Neuronal stem cell (in vitro differentiated cells): ENCODE results near the gene OLFM3.

Experiments
- DNase-seq: peaks from one replicate; pipeline ENCODE4 v3.0.0-alpha.2; 2013; ENCODE audit warnings: low spot score
- H2AFZ ChIP-seq: one replicate; pipeline ENCODE4 v1.6.1; 2013; ENCODE audit warnings: mild to moderate bottlenecking, low read length, inconsistent platforms
- H2AK5ac ChIP-seq: 2 replicates; pipeline ENCODE4 v1.6.1; 2013; ENCODE audit warnings: low read depth, mild to moderate bottlenecking, inconsistent platforms, low read length, moderate library complexity, mixed read lengths
- H2BK120ac ChIP-seq: 2 replicates; pipeline ENCODE4 v1.6.1; 2013; ENCODE audit warnings: low read depth, mild to moderate bottlenecking, inconsistent platforms, low read length, moderate library complexity, mixed read lengths
- H2BK12ac ChIP-seq: one replicate; pipeline ENCODE4 v1.6.1; 2013; ENCODE audit warnings: low read length, inconsistent platforms
- H2BK15ac ChIP-seq: 2 replicates; pipeline ENCODE4 v1.6.1; 2013; ENCODE audit warnings: mild to moderate bottlenecking, low read length, inconsistent platforms, mixed read lengths
- H2BK5ac ChIP-seq: one replicate; pipeline ENCODE4 v1.6.1; 2013; ENCODE audit warnings: inconsistent platforms, mild to moderate bottlenecking, low read length, moderate library complexity
- H3K14ac ChIP-seq: one replicate; pipeline ENCODE4 v1.6.1; 2013; ENCODE audit warnings: low read length, inconsistent platforms
- H3K18ac ChIP-seq: 2 replicates; pipeline ENCODE4 v1.6.1; 2013; ENCODE audit warnings: low read length, inconsistent platforms
- H3K23ac ChIP-seq: 2 replicates; pipeline ENCODE4 v1.6.1; 2013; ENCODE audit warnings: low read depth, mild to moderate bottlenecking, mixed read lengths, low read length, inconsistent platforms; ENCODE audit not compliant: poor library complexity
- H3K27ac ChIP-seq: replicated peaks from 3 replicates; pipeline ENCODE4 v1.5.1; 2013; ENCODE audit warnings: low read length, inconsistent platforms
- H3K27me3 ChIP-seq, 3 experiments: 2 replicates each; pipeline ENCODE4 v1.6.1; 2013; ENCODE audit warnings: low read length in 3 of 3, mild to moderate bottlenecking in 2 of 3, inconsistent platforms in 1 of 3, low read depth in 1 of 3, mixed read lengths in 1 of 3, moderate library complexity in 1 of 3; ENCODE audit not compliant: control insufficient read depth in 3 of 3, insufficient read depth in 3 of 3
- H3K36me3 ChIP-seq, 2 donors: replicated peaks in 1 of 2; 2 replicates each; pipeline ENCODE4 v1.6.1; 2013; ENCODE audit warnings: low read length in 2 of 2; ENCODE audit not compliant: control insufficient read depth in 2 of 2, insufficient read depth in 2 of 2
- H3K4ac ChIP-seq: 2 replicates; pipeline ENCODE4 v1.6.1; 2013; ENCODE audit warnings: inconsistent platforms, mild to moderate bottlenecking, low read length, moderate library complexity
- H3K4me1 ChIP-seq, 2 donors: 1 replicate in 1 of 2; 2 replicates in 1 of 2; pipeline ENCODE4 v1.6.1; 2013; ENCODE audit warnings: low read length in 2 of 2, low read depth in 1 of 2; ENCODE audit not compliant: control insufficient read depth in 2 of 2, insufficient read depth in 1 of 2
- H3K4me2 ChIP-seq: one replicate; pipeline ENCODE4 v1.6.1; 2013; ENCODE audit warnings: mild to moderate bottlenecking, low read length, inconsistent platforms; ENCODE audit not compliant: insufficient read depth, poor library complexity, severe bottlenecking
- H3K4me3 ChIP-seq, 2 donors: 2 replicates each; pipeline ENCODE4 v1.5.1; 2013; ENCODE audit warnings: low read length in 2 of 2, mild to moderate bottlenecking in 2 of 2, inconsistent platforms in 1 of 2, moderate library complexity in 1 of 2
- H3K79me1 ChIP-seq: one replicate; pipeline ENCODE4 v1.6.1; 2013; ENCODE audit warnings: low read depth, mild to moderate bottlenecking, inconsistent platforms, low read length, moderate library complexity
- H3K9ac ChIP-seq: one replicate; pipeline ENCODE4 v1.6.1; 2013; ENCODE audit warnings: mild to moderate bottlenecking, low read depth, low read length, inconsistent platforms; ENCODE audit not compliant: poor library complexity
- H3K9me3 ChIP-seq, 2 donors: replicated peaks in 1 of 2; 2 replicates each; pipeline versions ENCODE3 to v1.6.1; 2013; ENCODE audit warnings: low read length in 2 of 2, mild to moderate bottlenecking in 2 of 2, inconsistent platforms in 1 of 2, low read depth in 1 of 2, mixed read lengths in 1 of 2, moderate library complexity in 1 of 2; ENCODE audit not compliant: control insufficient read depth in 2 of 2, insufficient read depth in 1 of 2
- H4K8ac ChIP-seq: one replicate; pipeline ENCODE4 v1.6.1; 2013; ENCODE audit warnings: low read depth, mild to moderate bottlenecking, inconsistent platforms, low read length, moderate library complexity
- H4K91ac ChIP-seq: one replicate; pipeline ENCODE4 v1.6.1; 2013; ENCODE audit warnings: low read length, low read depth, mild to moderate bottlenecking, inconsistent platforms; ENCODE audit not compliant: poor library complexity
- WGBS, 2 donors: extraction: QIAGEN DNeasy Blood & Tissue Kit; methylation state at CpG; one replicate each; pipeline ENCODE4 v1.1.7; 2013; ENCODE audit warnings: missing lambda C conversion rate in 2 of 2, mixed read lengths in 1 of 2; ENCODE audit not compliant: insufficient read length in 2 of 2, insufficient replicate concordance in 1 of 2; ENCODE audit errors: extremely low coverage in 2 of 2; 5-methylcytosine and 5-hydroxymethylcytosine counted together

The OLFM3 gene

GRCh38 chr1:101942516-101943193 is 54.1 kb downstream of the OLFM3 start:
- Histone ChIP-seq H3K27me3 (no peaks in the 10 kb centered on the region), H3K23ac (no peak overlapping the region), H4K8ac (no peak overlapping the region), H3K4me2 (no peak overlapping the region), H4K91ac (no peak overlapping the region), H2BK15ac (no peak overlapping the region), H3K27ac (no peak overlapping the region), H3K9ac (no peak overlapping the region), H3K4me3 (no peak overlapping the region), H2BK120ac (no peak overlapping the region), H2AFZ (no peak overlapping the region), H3K18ac (no peak overlapping the region), H3K4ac (no peak overlapping the region), H3K9me3 (no peaks in the 10 kb centered on the region), H2BK5ac (no peak overlapping the region), H2BK12ac (no peak overlapping the region), H3K4me1 (no peaks in the 10 kb centered on the region), H3K36me3 (no peaks in the 10 kb centered on the region), H3K14ac (no peak overlapping the region), H3K79me1 (no peaks in the 10 kb centered on the region), H2AK5ac (no peak overlapping the region)
- WGBS, 2 donors = no CpG with 5 or more reads among the region's 3 CpGs
- DNase-seq = no peak

- Histone ChIP-seq H3K4me2 (no peak overlapping the region), H3K18ac (no peak overlapping the region), H2AK5ac (no peak overlapping the region), H3K27me3 (no peaks in the 10 kb centered on the region), H4K91ac (no peak overlapping the region), H3K4me1 (no peaks in the 10 kb centered on the region), H3K23ac (no peak overlapping the region), H2BK5ac (no peak overlapping the region), H3K14ac (no peak overlapping the region), H3K9ac (no peak overlapping the region), H2BK12ac (no peak overlapping the region), H3K79me1 (no peaks in the 10 kb centered on the region), H3K36me3 (no peaks in the 10 kb centered on the region), H2AFZ (no peak overlapping the region), H3K27ac (no peak overlapping the region), H2BK120ac (no peak overlapping the region), H4K8ac (no peak overlapping the region), H3K4me3 (no peak overlapping the region), H2BK15ac (no peak overlapping the region), H3K4ac (no peak overlapping the region), H3K9me3 (no peaks in the 10 kb centered on the region)
- WGBS, 2 donors = no CpG with 5 or more reads among the region's 1 CpG
- no peak for DNase-seq
Observed at GRCh38 chr1:101938681-101939080, 58.0 kb downstream of the OLFM3 start.

GRCh38 chr1:101929343-101929742 is 67.4 kb downstream of the OLFM3 start:
- no peaks in the 10 kb centered on the region for H3K27me3 ChIP-seq
- no peak overlapping the region for H4K8ac ChIP-seq
- H2AK5ac ChIP-seq = no peak overlapping the region
- peaks cover 0 to 3% of the 10 kb centered on the region in 2 donors for H3K4me1 ChIP-seq
- H3K79me1 ChIP-seq = no peaks in the 10 kb centered on the region
- H3K18ac ChIP-seq = no peak overlapping the region
- H3K4me2 ChIP-seq = no peak overlapping the region
- no peak overlapping the region for H3K14ac ChIP-seq
- no peak overlapping the region for H3K4ac ChIP-seq
- WGBS, 2 donors = no CpG with 5 or more reads among the region's 1 CpG
- H3K4me3 ChIP-seq = no peak overlapping the region
- H2BK15ac ChIP-seq = no peak overlapping the region
- no peak overlapping the region for H2BK12ac ChIP-seq
- H2BK5ac ChIP-seq = no peak overlapping the region
- no peak overlapping the region for H3K27ac ChIP-seq
- H3K23ac ChIP-seq = no peak overlapping the region
- H2BK120ac ChIP-seq = no peak overlapping the region
- no peaks in the 10 kb centered on the region for H3K9me3 ChIP-seq
- H3K9ac ChIP-seq = no peak overlapping the region
- no peaks in the 10 kb centered on the region for H3K36me3 ChIP-seq
- H4K91ac ChIP-seq = no peak overlapping the region
- H2AFZ ChIP-seq = no peak overlapping the region
- no peak for DNase-seq

GRCh38 chr1:101928829-101929228 is 67.9 kb downstream of the OLFM3 start:
- no peak overlapping the region for H3K23ac ChIP-seq
- no CpG with 5 or more reads among the region's 1 CpG for WGBS, 2 donors
- H2BK120ac ChIP-seq = no peak overlapping the region
- DNase-seq = no peak
- H2BK15ac ChIP-seq = no peak overlapping the region
- H3K18ac ChIP-seq = no peak overlapping the region
- H2BK12ac ChIP-seq = no peak overlapping the region
- H4K8ac ChIP-seq = no peak overlapping the region
- no peak overlapping the region for H3K14ac ChIP-seq
- no peaks in the 10 kb centered on the region for H3K79me1 ChIP-seq
- no peak overlapping the region for H3K4me2 ChIP-seq
- no peak overlapping the region for H4K91ac ChIP-seq
- H2AK5ac ChIP-seq = no peak overlapping the region
- H2AFZ ChIP-seq = no peak overlapping the region
- no peak overlapping the region for H2BK5ac ChIP-seq
- peaks cover 0 to 3% of the 10 kb centered on the region in 2 donors for H3K4me1 ChIP-seq
- H3K36me3 ChIP-seq = no peaks in the 10 kb centered on the region
- H3K27ac ChIP-seq = no peak overlapping the region
- H3K9me3 ChIP-seq = no peaks in the 10 kb centered on the region
- H3K4me3 ChIP-seq = no peak overlapping the region
- H3K4ac ChIP-seq = no peak overlapping the region
- no peak overlapping the region for H3K9ac ChIP-seq
- no peaks in the 10 kb centered on the region for H3K27me3 ChIP-seq
